ENCODE measurements around the gene OPCML.

Gene OPCML

DNA sequence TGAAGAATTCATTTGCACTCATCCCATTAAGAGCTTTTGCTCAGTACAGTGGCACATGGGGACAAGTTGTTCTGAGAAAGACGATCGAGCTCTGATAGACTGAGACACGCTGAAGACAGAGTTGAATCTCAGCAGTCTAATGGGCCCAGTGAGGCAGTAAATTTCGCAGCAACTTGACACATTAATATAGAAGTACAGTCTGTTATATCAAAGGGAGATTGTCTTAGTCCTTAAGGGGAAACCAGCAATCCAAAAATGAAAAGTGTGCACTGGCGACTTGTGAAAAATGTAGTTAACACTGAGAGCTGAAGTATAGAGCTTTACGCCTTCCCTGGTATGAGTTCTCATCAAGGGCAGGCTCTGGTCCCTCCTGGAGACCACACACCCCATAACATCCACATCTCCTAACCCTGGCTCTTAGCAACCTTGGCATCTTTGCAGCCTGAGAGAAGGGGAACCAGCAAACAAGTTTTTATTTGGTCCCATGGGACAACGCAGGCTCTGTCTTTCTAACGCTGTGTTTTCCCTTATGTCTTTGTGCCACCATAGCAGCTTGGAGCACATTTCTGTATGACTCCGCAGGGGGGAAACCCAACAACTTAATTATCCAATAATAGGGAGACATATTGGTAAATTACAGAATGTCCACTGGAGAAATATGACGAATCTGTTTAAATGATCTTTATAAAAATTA, 952.5 kb downstream of the OPCML start:
- DNase-seq, result no peak

DNA sequence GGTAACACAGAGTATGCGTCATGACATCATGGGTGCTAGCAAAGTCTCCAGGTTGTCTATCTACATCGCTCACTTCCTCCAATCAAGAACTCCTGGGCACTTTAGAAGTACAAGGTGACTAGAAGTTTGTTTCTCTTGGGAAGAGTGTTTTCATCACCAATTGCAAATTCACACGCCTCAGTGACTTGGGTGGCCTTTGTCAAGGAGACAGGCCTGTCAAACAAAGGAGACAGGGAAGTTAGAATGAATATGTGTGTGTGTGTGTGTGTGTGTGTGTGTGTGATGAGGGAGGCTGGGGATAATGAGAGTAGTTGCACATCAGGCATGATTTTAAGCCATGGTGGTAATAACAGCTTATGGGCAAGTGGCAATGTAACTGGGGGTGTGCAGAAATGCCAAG, 953.2 kb downstream of the OPCML start:
- no peak for DNase-seq

GRCh38 chr11:132578580-132578979, 953.7 kb downstream of the OPCML start:
- DNase-seq, result no peak

GRCh38 chr11:132576706-132577105, 955.6 kb downstream of the OPCML start:
- no peak for DNase-seq

GRCh38 chr11:132564091-132564885, 968.0 kb downstream of the OPCML start:
- DNase-seq, result no peak

- DNase-seq, result no peak
Observed at GRCh38 chr11:132563050-132563449, 969.3 kb downstream of the OPCML start.

DNA sequence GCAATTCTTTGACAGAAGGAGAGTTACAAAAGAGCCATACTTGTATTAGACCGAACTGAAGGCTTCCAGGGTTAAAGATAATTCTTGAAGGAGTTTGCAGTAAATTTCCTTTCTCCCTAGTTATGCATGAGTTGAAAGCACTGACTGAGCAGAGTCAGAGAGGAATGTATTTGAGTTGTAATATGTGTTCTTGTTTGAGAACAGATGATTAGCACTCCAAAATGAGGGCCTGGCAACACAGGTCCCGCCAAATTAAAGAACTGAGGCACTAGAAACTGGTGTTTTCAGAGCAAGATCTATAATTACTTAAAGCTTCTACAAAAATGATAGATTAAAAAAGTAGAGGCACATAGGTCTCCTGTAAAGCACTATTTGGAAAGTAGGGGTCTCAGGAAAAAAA, 970.4 kb downstream of the OPCML start:
- no peak for DNase-seq

- no peak for DNase-seq
Observed at GRCh38 chr11:132559331-132560036, 972.8 kb downstream of the OPCML start.

DNA sequence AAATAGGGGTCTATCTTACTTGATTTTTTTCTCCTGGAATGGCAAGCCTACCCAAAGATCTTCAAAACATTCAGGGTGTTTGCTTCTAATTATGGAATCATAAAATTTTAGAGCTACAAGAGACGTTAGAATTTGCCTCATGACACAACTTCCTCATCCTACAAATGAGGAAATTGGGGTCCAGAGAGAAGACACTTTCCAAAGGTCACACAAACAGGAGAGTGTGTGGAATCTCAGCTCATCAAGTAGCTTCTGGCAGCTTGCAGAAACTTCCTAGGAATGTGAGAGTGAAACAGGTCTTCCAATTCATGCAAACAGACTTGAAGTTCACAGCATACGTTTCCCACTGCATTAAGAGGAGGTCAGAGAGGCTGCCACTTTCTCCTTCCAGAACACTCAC, 976.0 kb downstream of the OPCML start:
- no peak for DNase-seq

DNA sequence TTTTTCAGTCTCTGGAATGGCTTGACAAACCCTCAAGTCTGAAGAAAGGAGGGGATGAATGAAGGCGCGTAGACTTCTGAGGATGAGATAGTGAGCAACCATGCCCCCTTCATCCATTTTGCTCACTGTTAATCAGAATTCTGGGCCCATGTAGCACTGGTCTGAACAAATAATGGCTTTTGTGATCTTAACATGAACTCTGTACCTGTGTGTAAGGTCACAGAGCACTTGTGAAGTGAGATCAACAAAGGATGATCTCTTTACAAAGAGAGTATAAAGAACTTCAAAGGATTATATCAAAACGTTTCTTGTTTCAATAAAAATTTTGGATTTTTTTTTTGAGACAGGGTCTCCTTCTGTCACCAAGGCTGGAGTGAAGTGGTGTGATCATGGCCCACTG, 976.7 kb downstream of the OPCML start:
- no peak for DNase-seq

GRCh38 chr11:132551016-132551415, 981.3 kb downstream of the OPCML start:
- DNase-seq, result no peak

DNA sequence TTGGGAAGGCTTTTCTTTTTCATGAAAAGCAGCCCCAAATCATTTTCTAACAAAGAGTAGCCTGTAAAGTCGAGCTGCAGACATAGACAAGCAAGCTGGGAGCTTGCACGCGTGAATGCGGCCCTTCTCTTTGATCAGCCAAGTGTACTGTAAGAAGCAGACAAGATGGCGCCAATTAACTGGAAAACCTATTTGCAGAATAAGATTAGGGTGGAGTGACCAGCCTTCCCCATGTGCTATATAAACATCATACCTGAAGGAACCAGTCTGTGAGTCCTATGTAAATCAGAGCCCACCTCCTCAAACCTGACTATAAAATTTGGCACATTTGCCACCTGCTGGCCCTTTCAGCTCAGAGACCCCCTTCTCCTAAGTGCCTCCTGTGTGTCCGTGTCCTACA, 982.7 kb downstream of the OPCML start:
- DNase-seq, result no peak

GRCh38 chr11:132549001-132549400, 983.3 kb downstream of the OPCML start:
- no peak for DNase-seq

- DNase-seq, result no peak
Observed at GRCh38 chr11:132544007-132544406, 988.3 kb downstream of the OPCML start.

DNA sequence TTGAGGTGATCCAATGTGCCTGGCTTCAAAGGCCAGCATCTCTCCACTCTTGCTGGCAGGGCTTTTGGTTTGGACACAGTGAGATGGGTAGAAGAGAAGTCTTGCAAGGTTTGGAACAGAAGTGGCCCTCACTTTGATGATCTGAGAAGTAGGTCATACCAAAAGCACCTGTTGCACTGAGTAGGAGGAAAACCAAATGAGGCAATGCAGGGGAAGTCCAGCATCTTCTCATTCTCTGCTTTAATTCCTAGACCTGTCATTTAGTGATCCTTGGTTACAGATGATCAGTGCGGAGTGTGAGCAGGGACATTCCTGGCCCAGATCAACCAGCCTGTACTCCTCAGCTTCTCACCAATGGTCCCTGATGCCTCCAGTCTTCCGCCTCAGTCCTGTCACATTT, 990.5 kb downstream of the OPCML start:
- no peak for DNase-seq

DNA sequence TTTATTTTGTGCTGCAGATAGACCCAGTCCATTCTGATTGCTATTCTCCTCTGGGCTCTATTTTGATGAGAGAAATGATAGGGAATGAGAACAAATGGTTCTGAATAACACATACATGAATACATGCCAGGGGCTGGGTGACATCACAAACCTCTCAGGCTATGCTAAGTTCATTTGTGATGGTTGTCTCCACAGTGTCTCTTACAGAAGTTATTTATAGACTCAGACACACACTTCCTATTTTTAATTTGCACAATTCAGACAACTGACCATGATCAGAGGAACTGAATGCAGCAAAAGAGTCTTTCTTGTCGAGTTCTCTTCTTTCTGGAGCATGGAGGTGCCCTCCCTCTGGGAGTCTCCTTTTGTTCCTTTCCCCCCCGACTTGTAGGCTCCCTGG, 991.7 kb downstream of the OPCML start:
- DNase-seq, result no peak

DNA sequence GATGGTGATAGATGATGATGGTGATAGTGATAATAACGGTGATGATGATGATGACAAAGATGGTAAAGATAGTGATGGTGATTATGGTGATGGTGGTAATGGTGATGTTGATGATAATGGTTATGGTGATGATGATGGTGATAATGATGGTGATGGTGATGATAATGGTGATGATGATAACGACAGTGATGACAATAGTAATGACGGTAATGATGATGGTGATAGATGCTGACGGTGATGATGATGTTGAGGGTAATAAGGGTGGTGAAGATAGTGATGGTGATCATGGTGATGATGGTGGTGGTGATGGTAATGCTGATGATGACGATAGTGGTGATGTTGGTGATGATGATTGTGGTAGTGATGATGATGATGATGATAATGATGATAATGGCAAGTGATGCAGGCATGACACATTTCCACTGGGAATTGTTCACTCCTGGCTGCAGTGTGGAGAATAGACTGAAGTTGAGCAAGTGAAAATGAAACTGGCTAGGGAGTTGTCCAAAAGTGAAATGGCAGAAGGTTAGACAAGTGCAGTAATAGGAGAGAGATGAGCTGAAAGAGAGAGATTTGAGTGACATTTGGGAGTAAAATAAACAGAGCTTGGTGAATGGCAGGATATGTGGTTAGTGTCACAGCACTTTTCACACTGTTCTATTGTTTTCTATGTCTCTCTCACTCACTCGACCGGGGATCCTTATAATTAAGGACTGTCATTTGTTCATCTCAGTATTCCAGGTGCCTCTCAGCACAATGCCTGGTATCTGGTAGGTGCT, 992.5 kb downstream of the OPCML start:
- DNase-seq, result no peak

DNA sequence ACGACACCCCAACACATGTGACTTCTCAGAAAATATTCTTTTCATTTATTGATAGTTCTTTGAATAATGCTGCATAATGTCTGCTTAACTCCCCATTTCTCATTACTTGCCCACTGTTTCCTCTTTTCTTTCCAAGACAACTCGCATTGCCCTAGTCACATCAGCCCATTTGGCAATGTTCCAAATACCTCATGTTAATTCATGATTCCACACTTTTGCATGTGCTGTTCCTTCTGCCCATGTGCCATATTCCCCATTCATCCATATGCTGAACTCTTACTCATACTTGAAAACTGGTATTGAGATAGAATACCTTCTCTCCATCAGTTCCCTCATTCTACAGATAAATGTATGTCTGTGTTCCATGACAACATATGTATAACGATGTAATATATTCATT, 993.7 kb downstream of the OPCML start:
- no peak for DNase-seq

DNA sequence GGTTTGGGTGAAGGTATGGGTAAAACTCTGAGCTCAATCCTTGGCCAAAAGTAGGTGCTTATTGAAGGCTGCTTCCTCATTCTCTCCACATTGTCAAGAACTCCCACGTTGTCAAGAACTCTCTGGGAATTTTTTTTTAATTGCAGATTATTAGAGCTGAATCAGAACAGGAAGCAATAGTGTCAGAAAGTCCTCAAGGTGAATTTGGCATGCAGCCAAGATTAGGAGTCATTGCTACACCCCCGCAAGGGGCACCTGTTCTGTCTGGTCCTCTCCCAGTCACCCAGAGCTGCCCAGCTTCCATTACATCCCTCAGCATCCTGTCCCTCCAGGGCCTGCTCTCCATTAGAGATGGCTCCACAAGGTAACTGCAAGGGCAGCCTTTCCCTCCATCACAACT, 996.5 kb downstream of the OPCML start:
- DNase-seq, result no peak

DNA sequence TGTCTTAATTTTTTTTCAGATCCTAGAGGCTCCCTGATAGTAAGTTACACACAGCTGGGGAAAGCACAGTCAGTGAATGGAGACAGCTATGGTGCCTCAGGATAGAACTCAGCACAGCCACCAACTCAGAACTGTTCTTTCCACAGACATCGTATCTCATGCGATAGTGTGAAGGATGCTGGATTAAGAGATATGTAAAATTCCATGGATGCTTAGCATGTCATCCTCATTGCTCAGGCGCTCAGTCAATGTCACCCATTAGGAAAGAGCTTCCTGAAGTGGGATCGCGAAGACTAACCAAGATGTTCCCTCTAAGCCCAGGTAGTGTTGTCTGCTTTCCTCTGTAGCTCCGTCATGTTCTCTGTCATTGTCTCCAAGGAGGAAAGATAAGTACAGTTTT, 1000.4 kb downstream of the OPCML start:
- DNase-seq, result no peak

GRCh38 chr11:132528181-132528580, 1004.1 kb downstream of the OPCML start:
- DNase-seq, result no peak

DNA sequence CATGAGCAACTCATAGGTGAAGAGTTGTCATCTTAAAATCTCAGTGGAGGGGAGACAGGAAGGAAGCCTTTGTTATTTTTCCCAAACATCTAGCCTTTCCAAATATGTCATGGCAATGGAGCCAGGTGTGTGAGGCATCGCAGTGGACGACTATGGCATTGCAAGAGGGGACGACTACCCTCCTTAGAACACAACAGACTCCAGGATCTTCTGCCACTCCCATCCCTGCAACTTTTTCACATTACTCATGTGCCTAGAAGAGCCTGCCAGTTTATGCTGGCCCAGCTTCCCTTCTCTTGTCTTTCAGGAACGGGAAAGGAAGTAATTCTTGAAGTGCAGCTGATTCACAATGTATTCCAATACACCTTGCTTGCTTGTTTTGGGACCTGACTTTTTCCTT, 1008.4 kb downstream of the OPCML start:
- no peak for DNase-seq

GRCh38 chr11:132520199-132520598, 1012.1 kb downstream of the OPCML start:
- DNase-seq, result no peak
